Upper lobe of left lung (tissue), 4 donors: ENCODE measurements around the gene PPP1R3G.

Source experiments
- CTCF ChIP-seq, 6 experiments: fragments of 450-650 bp in 4 of 6; fragments of 200-600 bp in 2 of 6; sonication (generic) in 2 of 6; IDR thresholded peaks; one replicate each; pipeline ENCODE4 v1.5.1; 2016 to 2019; ENCODE audit warnings: antibody characterized with exemption in 6 of 6
- EP300 ChIP-seq, 4 donors: sonication (generic); formaldehyde crosslinking; IDR thresholded peaks; one replicate each; pipeline ENCODE4 v1.5.1; 2017; ENCODE audit warnings: antibody characterized with exemption in 4 of 4, control low read depth in 2 of 4
- POLR2A ChIP-seq, 4 donors: fragments of 450-650 bp; IDR thresholded peaks; one replicate each; pipeline ENCODE4 v1.5.1; 2016 to 2017; ENCODE audit warnings: antibody characterized with exemption in 4 of 4, mild to moderate bottlenecking in 2 of 4

GRCh38 chr6:5095236-5095635 is 10.1 kb downstream of the PPP1R3G start:
- no peak for TF ChIP-seq CTCF (IDR thresholded peaks at IDR 0.05)
- TF ChIP-seq EP300 (IDR thresholded peaks at IDR 0.05) = no peak
- TF ChIP-seq POLR2A (IDR thresholded peaks at IDR 0.05) = no peak
